A673 (cell line): ENCODE data around the gene ZNF394.
"Not testable (repeated sequence)": the region's sequence is repeated elsewhere in the genome, so short reads cannot be mapped to it uniquely, and the experiment has no call there.

Experiments
- CTCF ChIP-seq: fragments of 300-800, 200-600 bp; sonication (generic); conservative IDR thresholded peaks from 2 replicates; pipeline ENCODE4 v1.5.1; 2017; ENCODE audit warnings: low read depth, mild to moderate bottlenecking, antibody characterized with exemption, low read length, moderate library complexity, mixed read lengths
- EZH2 ChIP-seq: fragments of 200-600 bp; sonication (generic); IDR thresholded peaks from 2 replicates; pipeline ENCODE4 v1.6.1; 2017; ENCODE audit warnings: borderline replicate concordance, low read depth, mild to moderate bottlenecking, mixed read lengths, antibody characterized with exemption, low read length; ENCODE audit not compliant: poor library complexity, severe bottlenecking

- not testable (repeated sequence) for TF ChIP-seq CTCF, EZH2
Observed at GRCh38 chr7:99549545-99549944, 49.5 kb upstream of the ZNF394 start.
